ENCODE results near the gene CCDC88C. TPM values are rescaled to one million over a fixed set of nuclear protein-coding genes. Genes with fewer than 3 reads are reported as not detected.
A peak's percentile ranks its signal among the peaks of the same experiment; 100 is the strongest.

The CCDC88C gene
- total RNA-seq, 1 donor from 2014 or later: 39.3 TPM

DNA sequence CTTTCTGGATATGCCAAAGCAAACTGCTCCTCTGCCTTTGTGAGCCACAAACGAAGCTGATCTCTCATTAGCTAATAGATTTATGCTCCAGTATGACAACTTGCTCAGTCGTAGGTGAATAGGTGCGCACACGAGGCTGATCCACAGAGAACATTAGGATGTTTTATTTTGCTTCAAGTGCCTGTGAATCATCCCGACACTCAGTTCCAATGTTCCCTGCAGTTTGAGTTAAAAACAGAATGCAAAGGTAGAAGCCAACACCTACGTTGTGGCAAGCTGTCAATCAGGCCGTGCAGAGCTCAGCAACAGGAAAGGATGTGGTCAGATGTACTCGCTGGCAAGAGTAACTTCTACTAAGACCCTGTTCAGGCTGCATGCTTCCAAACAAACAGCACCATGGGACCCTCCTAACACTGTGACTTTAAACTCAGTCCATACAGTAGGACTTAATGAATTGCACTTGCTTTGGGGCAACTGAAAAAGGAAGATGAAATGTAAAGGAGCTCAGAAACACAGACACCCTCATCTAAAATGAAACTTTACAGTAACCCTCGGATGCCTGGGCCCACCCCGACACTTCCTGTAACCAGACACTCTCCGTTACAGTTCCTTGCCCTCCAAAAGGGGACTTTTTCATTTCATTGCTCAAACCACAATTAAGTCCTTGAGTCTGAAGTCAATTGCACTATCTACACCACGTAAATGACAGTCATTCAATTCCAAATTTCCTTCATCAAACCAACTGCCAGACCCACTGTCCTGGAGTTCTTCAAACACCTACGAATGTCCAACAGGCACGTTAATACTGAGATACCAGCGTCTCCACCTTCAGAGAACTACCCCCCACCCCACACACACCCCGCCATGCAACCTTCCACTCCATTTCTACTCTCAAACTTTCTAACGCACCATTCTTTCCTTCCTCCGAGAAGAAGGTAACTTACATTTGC, 1.6 kb downstream of the CCDC88C start:
- TF ChIP-seq, protein P1, sequence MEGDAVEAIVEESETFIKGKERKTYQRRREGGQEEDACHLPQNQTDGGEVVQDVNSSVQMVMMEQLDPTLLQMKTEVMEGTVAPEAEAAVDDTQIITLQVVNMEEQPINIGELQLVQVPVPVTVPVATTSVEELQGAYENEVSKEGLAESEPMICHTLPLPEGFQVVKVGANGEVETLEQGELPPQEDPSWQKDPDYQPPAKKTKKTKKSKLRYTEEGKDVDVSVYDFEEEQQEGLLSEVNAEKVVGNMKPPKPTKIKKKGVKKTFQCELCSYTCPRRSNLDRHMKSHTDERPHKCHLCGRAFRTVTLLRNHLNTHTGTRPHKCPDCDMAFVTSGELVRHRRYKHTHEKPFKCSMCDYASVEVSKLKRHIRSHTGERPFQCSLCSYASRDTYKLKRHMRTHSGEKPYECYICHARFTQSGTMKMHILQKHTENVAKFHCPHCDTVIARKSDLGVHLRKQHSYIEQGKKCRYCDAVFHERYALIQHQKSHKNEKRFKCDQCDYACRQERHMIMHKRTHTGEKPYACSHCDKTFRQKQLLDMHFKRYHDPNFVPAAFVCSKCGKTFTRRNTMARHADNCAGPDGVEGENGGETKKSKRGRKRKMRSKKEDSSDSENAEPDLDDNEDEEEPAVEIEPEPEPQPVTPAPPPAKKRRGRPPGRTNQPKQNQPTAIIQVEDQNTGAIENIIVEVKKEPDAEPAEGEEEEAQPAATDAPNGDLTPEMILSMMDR (conservative IDR thresholded peaks at IDR 0.05): no peak
- no peaks in the 10 kb centered on the region for H3K9me3 Mint-ChIP-seq
- peaks cover 3% of the 10 kb centered on the region for H3K36me3 Mint-ChIP-seq
- peak overlapping the region; percentile 70 for H3K27ac Mint-ChIP-seq
- H3K4me3 Mint-ChIP-seq: peak overlapping the region; percentile 91
- DNase-seq (ENCODE audit: extremely low spot score, unreplicated experiment): no peak
- peaks cover 41% of the 10 kb centered on the region for H3K4me1 Mint-ChIP-seq (ENCODE audit: unreplicated experiment)
- peaks cover 17% of the 10 kb centered on the region for H3K27me3 Mint-ChIP-seq

DNA sequence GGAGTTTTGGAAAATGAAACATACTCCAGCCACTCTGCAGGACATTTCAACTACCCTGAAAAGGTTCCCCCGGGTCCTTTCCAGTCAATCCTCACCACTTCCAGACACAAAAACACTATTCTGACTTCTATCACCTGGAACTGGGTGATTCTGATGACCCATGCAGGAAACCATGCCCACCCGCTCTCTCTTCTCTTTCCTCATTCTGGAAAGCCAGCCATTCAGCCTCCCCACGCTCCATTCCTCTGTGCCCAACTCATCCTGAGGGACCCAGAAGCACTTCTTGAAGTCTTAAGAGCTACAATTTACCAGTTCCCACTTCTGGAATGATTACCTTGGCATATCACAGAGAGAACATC, 3.2 kb downstream of the CCDC88C start:
- Mint-ChIP-seq H3K27me3 (peaks cover 17% of the 10 kb centered on the region), H3K4me3 (peak overlapping the region; percentile 74), H3K4me1 (ENCODE audit: unreplicated experiment) (peaks cover 56% of the 10 kb centered on the region), H3K9me3 (no peaks in the 10 kb centered on the region), H3K36me3 (peaks cover 7% of the 10 kb centered on the region), H3K27ac (peak overlapping the region; percentile 46)
- TF ChIP-seq, protein P1 (conservative IDR thresholded peaks at IDR 0.05): no peak
- DNase-seq (ENCODE audit: extremely low spot score, unreplicated experiment): no peak

DNA sequence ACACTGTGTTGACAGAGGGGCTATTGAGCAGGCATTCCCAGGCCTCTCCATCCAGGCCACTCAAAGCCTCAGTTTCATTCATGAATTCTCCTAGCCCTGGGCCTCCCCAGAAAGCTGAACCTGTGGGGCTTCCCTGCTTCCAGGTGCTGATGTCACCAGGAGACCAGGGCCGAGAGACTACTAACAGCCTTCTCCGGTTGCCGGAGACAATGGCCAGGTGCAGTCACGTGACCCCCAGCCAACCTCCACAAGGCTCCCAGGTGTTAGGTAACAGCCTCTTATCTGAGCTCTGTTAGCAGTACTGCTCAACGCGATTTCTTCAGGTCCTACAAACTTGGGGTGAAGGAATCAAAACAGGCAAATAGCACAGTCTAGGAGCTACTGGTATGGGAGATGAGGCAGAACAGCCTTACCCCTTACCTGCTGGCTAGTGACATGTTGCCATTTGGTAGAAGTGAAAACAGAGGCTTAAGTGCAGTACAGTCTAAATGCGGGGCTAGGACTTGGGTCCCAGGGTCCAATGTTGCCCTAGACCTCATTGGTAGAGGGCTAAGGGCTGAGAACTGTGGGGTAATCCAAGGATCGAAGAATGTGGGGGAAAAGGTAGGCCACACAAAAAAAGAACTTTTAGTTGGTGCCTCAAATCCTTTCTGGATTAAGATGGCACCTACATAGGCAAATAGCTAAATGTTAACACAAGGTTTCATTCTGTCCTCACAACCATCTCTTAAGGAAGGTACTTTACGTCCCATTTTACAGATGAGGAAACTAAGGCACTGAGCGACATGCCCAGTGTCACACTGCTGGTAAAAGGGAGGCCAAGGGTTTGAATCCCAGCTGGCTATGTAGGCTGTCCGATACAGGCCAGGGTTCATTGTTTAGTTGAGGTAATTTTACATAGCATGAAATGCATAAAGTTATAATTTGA, 3.8 kb downstream of the CCDC88C start:
- H3K27me3 Mint-ChIP-seq: peaks cover 14% of the 10 kb centered on the region
- H3K9me3 Mint-ChIP-seq: no peaks in the 10 kb centered on the region
- H3K4me3 Mint-ChIP-seq: peak overlapping the region; percentile 77
- no peak for DNase-seq (ENCODE audit: extremely low spot score, unreplicated experiment)
- peaks cover 52% of the 10 kb centered on the region for H3K4me1 Mint-ChIP-seq (ENCODE audit: unreplicated experiment)
- TF ChIP-seq, protein P1 (conservative IDR thresholded peaks at IDR 0.05): no peak
- H3K27ac Mint-ChIP-seq: peak overlapping the region; percentile 0
- peaks cover 7% of the 10 kb centered on the region for H3K36me3 Mint-ChIP-seq

DNA sequence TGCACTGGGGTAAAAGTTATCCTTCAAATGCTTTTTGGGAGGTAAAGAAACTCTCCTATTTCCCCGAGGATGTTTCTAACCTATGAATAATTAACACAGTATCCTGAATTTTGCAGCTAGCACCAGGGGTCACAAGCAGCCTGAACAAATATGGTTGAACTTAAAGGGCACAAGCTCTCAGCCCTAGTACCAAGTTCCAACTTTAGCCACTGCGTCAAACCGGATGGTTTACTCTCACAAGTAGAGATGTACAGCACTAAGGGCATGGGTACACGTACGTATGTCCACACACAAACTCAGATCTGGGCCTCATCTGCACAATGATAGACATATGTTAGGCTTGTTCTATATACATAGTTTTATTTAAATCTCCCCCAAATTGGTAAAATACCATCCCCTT, 4.7 kb downstream of the CCDC88C start:
- no peak for DNase-seq (ENCODE audit: extremely low spot score, unreplicated experiment)
- Mint-ChIP-seq H3K4me3 (peak overlapping the region; percentile 3), H3K36me3 (peaks cover 10% of the 10 kb centered on the region), H3K27me3 (peaks cover 13% of the 10 kb centered on the region), H3K9me3 (no peaks in the 10 kb centered on the region), H3K4me1 (ENCODE audit: unreplicated experiment) (peaks cover 50% of the 10 kb centered on the region), H3K27ac (peak overlapping the region; percentile 0)
- TF ChIP-seq, protein P1 (conservative IDR thresholded peaks at IDR 0.05): no peak

- peaks cover 39% of the 10 kb centered on the region for H3K4me1 Mint-ChIP-seq (ENCODE audit: unreplicated experiment)
- H3K27ac Mint-ChIP-seq: peak overlapping the region; percentile 9
- TF ChIP-seq, protein P1 (conservative IDR thresholded peaks at IDR 0.05): no peak
- no peak overlapping the region for H3K4me3 Mint-ChIP-seq
- H3K27me3 Mint-ChIP-seq: peaks cover 3% of the 10 kb centered on the region
- no peak for DNase-seq (ENCODE audit: extremely low spot score, unreplicated experiment)
- H3K36me3 Mint-ChIP-seq: peaks cover 10% of the 10 kb centered on the region
- H3K9me3 Mint-ChIP-seq: no peaks in the 10 kb centered on the region
Observed at GRCh38 chr14:91410771-91411536, 6.7 kb downstream of the CCDC88C start.

Measured in type B pancreatic cell (in vitro differentiated cells).